Testis (tissue), 3 donors: ENCODE data around the gene ANKRD44. TPM values are rescaled to one million over a fixed set of nuclear protein-coding genes. Genes with fewer than 3 reads are reported as not detected.

Experiments used
- DNase-seq: peaks from one replicate; pipeline ENCODE4 v3.0.0-alpha.2; 2019
- H3K27ac ChIP-seq, 2 donors: fragments of 200-600 bp; sonication (generic); one replicate each; pipeline ENCODE4 v1.5.1; 2019
- H3K27me3 ChIP-seq: fragments of 200-600 bp; sonication (generic); one replicate; pipeline ENCODE4 v1.5.1; 2019
- H3K36me3 ChIP-seq: fragments of 200-600 bp; sonication (generic); one replicate; pipeline ENCODE4 v1.5.1; 2017; ENCODE audit warnings: low read depth; ENCODE audit errors: missing control alignments
- H3K4me1 ChIP-seq: fragments of 200-600 bp; sonication (generic); one replicate; pipeline ENCODE4 v1.5.1; 2019
- H3K4me3 ChIP-seq, 2 donors: fragments of 200-600 bp; sonication (generic); one replicate each; pipeline ENCODE4 v1.5.1; 2017 to 2019
- H3K9me3 ChIP-seq: fragments of 200-600 bp; sonication (generic); one replicate; pipeline ENCODE4 v1.5.1; 2017
- POLR2A ChIP-seq: fragments of 450-650 bp; IDR thresholded peaks from one replicate; pipeline ENCODE4 v1.6.1; 2017; ENCODE audit warnings: antibody characterized with exemption, mild to moderate bottlenecking, moderate library complexity
- WGBS, 2 donors: methylation state at CpG; one replicate each; pipeline ENCODE4 v1.1.5; 2018; 5-methylcytosine and 5-hydroxymethylcytosine counted together
- intact Hi-C: fragments of 100-400 bp; cut with DNase I; formaldehyde crosslinking; loops from one replicate; pipeline ENCODE4 v1.15.1; 2023; ENCODE audit warnings: low total_unique reads
- polyA plus RNA-seq: library from polyadenylated mRNA; stranded (reverse); fragments of 350-450 nt; fragmentation: Illumina TruSeq; extraction: RNeasy Lipid Tissue Mini Kit (QIAGEN cat#74804); gene quantifications from one replicate; pipeline ENCODE4 v1.2.3, GENCODE V29; 2014; ENCODE audit warnings: low read depth, low replicate concordance; ENCODE audit not compliant: insufficient read depth
- total RNA-seq, 2 donors: library from RNA; depleted of rRNA; stranded (reverse); fragments of >200 nt; gene quantifications; one replicate each; pipeline ENCODE4 v1.2.3, GENCODE V29; 2016
- TF ChIP-seq, protein P1 (sequence below), 3 experiments: fragments of 450-650 bp in 2 of 3; fragments of 200-600 bp in 1 of 3; sonication (generic) in 1 of 3; IDR thresholded peaks; one replicate each; pipeline ENCODE4 v1.5.1; 2016 to 2019; ENCODE audit warnings: antibody characterized with exemption in 3 of 3, mild to moderate bottlenecking in 2 of 3, moderate library complexity in 1 of 3

Gene ANKRD44
- total and polyA plus RNA-seq, 3 donors from 2014 or later, result 11.2 to 14.5 (median 11.5) TPM

DNA sequence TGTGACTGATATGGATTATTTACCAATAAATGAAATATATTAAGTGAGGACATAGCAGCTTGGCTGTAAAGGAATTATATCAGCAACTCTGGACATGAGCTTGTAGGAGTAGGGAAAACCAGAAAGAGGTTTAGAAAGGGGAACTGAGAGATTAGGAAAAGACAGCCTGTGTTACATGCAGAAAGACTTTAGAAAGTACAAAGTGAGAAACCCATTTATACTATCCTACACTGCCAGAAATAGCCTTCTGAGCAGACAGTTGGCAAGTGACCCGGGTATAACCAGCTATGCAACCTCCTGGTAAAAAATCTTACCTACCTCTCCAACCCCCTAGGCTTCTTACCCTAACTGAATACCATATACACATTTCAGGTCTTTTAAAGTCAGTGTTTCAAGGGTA, 134.1 kb downstream of the ANKRD44 start:
- DNase-seq, result no peak
- TF ChIP-seq, protein P1, sequence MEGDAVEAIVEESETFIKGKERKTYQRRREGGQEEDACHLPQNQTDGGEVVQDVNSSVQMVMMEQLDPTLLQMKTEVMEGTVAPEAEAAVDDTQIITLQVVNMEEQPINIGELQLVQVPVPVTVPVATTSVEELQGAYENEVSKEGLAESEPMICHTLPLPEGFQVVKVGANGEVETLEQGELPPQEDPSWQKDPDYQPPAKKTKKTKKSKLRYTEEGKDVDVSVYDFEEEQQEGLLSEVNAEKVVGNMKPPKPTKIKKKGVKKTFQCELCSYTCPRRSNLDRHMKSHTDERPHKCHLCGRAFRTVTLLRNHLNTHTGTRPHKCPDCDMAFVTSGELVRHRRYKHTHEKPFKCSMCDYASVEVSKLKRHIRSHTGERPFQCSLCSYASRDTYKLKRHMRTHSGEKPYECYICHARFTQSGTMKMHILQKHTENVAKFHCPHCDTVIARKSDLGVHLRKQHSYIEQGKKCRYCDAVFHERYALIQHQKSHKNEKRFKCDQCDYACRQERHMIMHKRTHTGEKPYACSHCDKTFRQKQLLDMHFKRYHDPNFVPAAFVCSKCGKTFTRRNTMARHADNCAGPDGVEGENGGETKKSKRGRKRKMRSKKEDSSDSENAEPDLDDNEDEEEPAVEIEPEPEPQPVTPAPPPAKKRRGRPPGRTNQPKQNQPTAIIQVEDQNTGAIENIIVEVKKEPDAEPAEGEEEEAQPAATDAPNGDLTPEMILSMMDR (IDR thresholded peaks at IDR 0.05), result no peak
- TF ChIP-seq POLR2A, result no peak
- Histone ChIP-seq H3K27me3 (no peaks in the 10 kb centered on the region), H3K4me1 (no peaks in the 10 kb centered on the region), H3K36me3 (no peaks in the 10 kb centered on the region), H3K27ac (no peak overlapping the region), H3K9me3 (no peaks in the 10 kb centered on the region), H3K4me3 (no peak overlapping the region)
- intact Hi-C loops, result no loop called here
- 0 to 52% methylated on average over 1 of the region's 1 CpG for WGBS, 2 donors

DNA sequence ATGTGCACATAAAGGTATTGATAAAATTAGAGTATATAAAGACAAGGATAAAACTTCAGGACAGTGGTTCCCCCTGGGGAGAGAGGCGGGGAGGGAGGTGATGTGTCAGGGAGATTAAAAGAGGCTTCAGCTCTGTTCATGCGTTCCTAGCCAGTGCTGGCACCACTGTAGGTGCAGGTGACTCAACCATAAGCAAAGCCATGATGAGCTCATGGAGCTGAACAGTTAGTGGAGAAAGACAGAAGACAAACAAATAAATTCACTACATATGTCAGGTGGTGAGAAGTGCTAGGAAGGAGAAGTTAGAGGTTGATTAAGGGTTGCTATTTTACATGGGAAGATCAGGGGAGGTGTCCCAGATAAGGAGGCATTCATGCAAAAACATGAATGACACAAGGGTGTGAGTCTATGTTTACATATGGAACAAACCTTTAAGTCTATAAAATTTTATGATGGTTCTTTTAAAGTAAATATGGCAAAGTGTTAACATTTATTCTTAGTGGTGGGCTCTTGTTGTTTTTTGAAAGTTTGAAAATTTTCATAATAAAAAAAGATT, 136.0 kb downstream of the ANKRD44 start:
- no peaks in the 10 kb centered on the region for H3K9me3 ChIP-seq
- no peak overlapping the region for H3K27ac ChIP-seq
- intact Hi-C loops, result no loop called here
- no peaks in the 10 kb centered on the region for H3K4me1 ChIP-seq
- H3K27me3 ChIP-seq, result no peaks in the 10 kb centered on the region
- H3K4me3 ChIP-seq, result no peak overlapping the region
- no peak for DNase-seq
- H3K36me3 ChIP-seq, result no peaks in the 10 kb centered on the region
- no peak for TF ChIP-seq POLR2A
- TF ChIP-seq, protein P1 (IDR thresholded peaks at IDR 0.05), result no peak
- WGBS, 2 donors, result 81 to 87% methylated on average over 2 of the region's 2 CpGs

DNA sequence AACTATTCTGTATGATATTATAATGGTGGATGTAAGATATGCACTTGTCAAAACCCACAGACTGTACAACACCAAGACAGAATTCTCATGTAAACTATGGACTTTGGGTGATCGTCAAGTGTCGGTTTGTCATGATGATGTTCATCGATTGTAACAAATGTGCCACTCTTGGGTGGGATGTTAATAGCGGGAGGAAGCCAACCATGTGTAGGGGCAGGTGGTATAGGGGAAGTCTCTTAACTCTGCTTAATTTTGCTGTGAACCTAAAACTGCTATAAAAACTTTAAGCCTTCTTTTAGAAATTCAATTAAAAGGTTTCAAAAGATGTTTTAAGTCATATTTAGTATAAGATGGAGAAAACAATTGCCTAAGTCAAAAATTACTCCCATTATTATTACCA, 139.0 kb downstream of the ANKRD44 start:
- Histone ChIP-seq H3K4me3 (no peak overlapping the region), H3K27ac (no peak overlapping the region), H3K36me3 (no peaks in the 10 kb centered on the region), H3K9me3 (no peaks in the 10 kb centered on the region), H3K27me3 (no peaks in the 10 kb centered on the region), H3K4me1 (no peaks in the 10 kb centered on the region)
- intact Hi-C loops, result no loop called here
- no peak for TF ChIP-seq POLR2A
- TF ChIP-seq, protein P1 (IDR thresholded peaks at IDR 0.05), result no peak
- WGBS, 2 donors, result 92 to 96% methylated on average over 4 of the region's 4 CpGs
- DNase-seq, result no peak

DNA sequence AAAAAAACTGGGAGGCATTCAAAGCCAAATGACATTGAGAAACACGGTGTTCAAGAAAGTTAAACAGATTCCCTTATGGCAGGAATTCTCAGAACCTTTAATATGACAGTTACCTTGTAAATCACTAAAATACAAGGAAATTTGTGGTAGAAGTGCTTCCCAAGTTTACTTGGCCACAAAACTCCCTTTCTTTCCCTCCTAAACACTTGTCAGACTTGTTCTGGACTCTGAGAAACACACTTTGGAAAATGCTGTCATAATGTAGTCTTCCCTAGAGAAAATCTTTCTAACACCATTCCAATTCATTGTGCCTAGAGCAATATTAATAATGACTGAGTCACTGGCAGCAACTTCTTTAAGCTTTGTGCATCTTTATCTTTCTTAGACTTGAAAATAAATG, 140.4 kb downstream of the ANKRD44 start:
- Histone ChIP-seq H3K27ac (no peak overlapping the region), H3K27me3 (no peaks in the 10 kb centered on the region), H3K9me3 (no peaks in the 10 kb centered on the region), H3K36me3 (no peaks in the 10 kb centered on the region), H3K4me1 (no peaks in the 10 kb centered on the region), H3K4me3 (no peak overlapping the region)
- TF ChIP-seq, protein P1 (IDR thresholded peaks at IDR 0.05), result no peak
- no peak for TF ChIP-seq POLR2A
- intact Hi-C loops, result no loop called here
- DNase-seq, result no peak
- 59 to 60% methylated on average over 1 of the region's 1 CpG for WGBS, 2 donors

DNA sequence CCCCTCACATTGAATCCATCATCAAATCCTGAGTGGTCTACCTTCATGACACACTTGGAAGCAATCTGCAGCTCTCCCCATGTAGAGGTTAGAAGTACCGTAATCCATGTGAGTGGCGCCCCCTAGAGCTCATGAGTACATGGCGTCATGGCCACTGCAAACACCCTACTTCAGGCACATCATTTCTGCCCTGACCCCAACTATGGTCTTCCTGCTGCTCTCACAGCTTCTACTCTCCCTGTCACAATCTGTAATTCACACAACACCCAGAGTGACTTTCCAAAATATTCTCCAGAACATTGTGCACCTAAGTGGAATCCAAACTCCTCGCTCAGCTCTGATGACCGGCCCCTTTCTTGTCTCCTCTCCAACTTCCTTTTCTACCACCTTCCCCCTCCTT, 141.9 kb downstream of the ANKRD44 start:
- intact Hi-C loops, result no loop called here
- DNase-seq, result peak; percentile 92
- H3K9me3 ChIP-seq, result no peaks in the 10 kb centered on the region
- H3K36me3 ChIP-seq, result no peaks in the 10 kb centered on the region
- no peak overlapping the region for H3K27ac ChIP-seq
- H3K4me1 ChIP-seq, result no peaks in the 10 kb centered on the region
- WGBS, 2 donors, result 37 to 40% methylated on average over 5 of the region's 5 CpGs
- no peak for TF ChIP-seq POLR2A
- TF ChIP-seq, protein P1 (IDR thresholded peaks at IDR 0.05), result peak; percentile 26 to 70 (median 69)
- H3K27me3 ChIP-seq, result no peaks in the 10 kb centered on the region
- H3K4me3 ChIP-seq, result no peak overlapping the region
